ENCODE measurements around the gene SLC2A3.
A peak's percentile ranks its signal among the peaks of the same experiment; 100 is the strongest.
"Not testable (repeated sequence)": the region's sequence is repeated elsewhere in the genome, so short reads cannot be mapped to it uniquely, and the experiment has no call there.

SLC2A3 gene

DNA sequence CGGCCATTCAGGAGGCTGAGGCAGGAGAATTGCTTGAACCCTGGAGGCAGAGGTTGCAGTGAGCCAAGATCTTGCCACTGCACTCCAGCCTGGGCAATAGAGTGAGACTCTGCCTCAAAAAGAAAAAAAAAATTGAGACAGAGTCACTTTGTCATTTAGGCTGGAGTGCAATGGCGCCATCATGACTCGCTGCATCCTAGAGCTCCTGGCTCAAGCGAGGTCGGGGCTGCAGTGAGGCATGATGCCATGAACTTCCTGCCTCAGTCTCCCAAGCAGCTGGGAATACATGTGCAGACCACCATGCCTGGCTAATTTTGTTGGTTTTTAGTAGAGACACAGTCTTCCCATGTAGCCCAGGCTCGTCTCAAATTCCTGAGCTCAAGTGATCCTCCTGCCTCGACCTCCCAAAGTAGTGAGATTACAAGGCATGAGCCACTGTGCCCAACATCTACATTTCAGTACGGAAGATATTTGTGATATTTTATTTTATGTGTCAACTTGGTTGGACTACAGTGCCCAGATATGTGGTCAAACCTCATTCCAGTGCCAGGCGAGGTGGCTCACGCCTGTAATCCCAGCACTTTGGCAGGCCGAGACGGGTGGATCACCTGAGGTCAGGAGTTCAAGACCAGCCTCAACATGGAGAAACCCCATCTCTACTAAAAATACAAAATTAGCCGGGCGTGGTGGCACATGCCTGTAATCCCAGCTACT is 14.4 kb upstream of the SLC2A3 start:
- FAIRE-seq = not testable (repeated sequence)

DNA sequence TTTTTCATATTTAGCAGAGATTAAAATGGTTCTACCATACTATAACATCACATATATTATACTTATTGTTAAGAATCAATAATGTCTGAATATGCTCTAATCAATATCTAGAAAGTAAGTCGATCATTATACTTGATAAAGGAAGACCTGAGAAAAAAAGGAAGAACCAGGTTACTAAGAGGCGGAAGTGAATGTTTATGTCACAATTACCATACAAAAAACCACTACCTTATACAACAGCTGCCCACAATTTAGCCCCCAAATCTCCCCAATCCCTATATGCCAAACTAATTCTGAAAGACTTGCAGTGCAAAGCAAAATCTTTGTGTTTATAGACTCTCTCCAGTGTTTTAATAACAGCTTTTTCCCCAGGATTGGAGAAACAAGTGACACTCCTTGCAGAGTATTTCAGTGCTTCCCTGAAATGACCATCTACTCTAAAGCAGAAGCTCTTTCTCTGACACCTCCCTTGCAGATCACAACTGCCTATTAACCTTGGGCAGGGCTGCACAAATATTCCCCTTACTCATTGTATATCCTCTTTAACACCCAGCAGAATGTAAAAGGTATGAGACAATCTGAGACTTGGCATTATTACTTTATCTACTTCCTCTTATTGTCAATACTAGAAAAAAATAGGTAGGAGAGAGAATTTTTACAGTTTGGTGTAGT is 12.7 kb upstream of the SLC2A3 start:
- no peak for FAIRE-seq

DNA sequence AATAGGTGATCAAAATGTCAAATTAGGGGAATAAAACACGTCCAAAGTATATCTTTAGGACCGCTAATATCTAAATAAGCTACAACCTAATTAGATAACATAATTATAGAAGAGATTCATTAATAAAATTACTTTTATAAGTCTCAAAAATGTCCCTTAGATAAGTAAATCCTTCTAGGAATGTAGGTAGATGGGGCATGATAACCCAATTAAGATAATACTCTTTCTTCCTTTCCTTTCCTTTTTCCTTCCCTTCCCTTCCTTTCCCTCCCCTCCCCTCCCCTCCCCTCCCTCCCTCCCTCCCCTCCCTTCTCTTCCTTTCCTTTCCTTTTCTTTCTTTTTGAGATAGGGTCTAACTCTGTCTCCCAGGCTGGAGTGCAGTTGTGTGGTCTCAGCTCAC is 11.0 kb upstream of the SLC2A3 start:
- no peak for FAIRE-seq

GRCh38 chr12:7944760-7945159 is 8.8 kb upstream of the SLC2A3 start:
- FAIRE-seq = not testable (repeated sequence)

DNA sequence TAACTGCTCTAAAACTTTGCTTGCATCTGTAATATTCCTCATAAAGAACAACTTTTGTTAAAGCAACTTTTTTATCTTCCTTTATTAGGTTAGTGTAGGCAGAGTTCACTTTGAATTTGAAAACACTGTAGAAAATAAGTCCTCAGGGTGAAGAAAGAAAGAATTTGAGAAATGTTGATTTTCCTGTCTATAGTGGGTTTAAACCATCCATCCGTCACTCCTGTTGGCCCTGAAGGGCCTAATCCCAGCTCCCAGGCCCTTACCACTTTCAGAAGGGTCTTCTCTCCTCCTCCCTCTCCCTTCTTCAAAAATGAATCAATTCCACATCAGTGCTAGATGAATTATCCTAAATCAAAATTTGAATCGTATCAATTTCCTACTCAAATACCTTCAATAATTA is 4.9 kb upstream of the SLC2A3 start:
- no peak for FAIRE-seq

GRCh38 chr12:7937833-7938506 is 2.0 kb upstream of the SLC2A3 start:
- FAIRE-seq = no peak

GRCh38 chr12:7934889-7935492 is 996 bp downstream of the SLC2A3 start:
- FAIRE-seq = no peak

DNA sequence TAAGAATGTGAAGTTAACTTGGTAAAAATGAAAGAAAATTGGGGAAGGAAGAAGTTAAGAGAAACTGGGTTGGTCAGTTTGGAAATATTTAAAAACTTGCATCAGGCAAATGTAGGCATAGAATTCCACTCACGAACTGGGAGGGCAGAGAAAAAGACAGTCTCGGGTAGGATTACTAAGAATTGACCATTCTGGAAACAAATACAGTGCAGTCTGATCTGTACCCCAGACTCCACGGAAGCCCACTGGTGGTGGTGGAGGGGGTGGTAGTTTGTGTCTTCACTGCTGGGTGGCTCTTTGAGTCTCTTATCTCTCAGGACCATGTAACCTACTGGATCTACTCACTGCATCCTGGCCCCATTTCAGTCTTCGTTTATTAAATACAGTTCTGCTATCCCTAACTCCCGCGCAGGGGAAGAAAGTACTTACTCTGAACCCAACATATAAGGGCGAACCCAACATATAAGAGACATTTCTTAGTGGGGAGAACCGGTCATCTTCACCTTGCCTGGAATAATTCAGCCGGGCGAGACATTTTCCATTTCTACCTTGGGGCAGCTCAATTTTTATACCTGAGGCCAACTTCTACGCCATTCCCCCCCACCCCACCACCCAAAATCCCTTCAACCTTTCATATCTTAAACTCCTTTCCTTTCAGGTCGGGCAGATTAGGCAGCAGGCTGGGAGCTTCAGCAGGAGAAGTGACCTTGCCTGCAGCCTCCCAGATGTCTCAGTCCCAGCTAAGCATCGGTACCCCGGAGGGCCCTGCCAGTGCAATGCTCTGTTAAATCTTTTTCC is 1.7 kb downstream of the SLC2A3 start:
- FAIRE-seq = no peak

- FAIRE-seq = peak; percentile 91
Measured at GRCh38 chr12:7933255-7933726, 2.7 kb downstream of the SLC2A3 start.

DNA sequence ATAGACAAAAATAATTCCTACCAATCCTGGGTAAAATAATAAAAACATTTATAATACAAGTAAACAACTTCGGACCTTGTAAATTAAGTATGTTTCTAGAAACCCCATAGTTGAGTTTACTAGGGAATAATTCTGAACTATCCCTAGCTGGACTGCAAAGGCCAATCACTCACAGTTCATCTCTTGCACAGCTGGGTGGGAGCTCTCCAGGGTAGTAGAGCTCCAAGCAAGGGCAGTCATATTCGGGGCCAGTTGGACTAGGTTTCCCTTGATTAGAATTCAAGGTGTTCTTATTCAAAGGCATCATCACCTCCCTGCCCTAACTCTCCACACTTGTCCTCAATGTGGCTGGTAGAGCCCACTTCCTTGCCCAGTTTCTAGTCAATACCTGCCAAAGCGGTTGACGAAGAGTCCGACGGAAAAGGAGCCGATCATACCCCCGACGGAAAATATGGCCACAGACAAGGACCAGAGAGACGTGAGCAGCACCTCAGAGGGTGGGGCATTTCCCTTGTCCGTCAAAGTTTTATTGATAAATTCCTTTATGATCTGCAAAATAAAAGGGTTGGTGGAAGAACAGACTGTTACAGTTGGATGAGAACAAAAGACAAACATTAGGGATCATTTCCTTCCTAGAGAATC is 3.3 kb downstream of the SLC2A3 start:
- not testable (repeated sequence) for FAIRE-seq

- FAIRE-seq = no peak
Measured at GRCh38 chr12:7929083-7929792, 6.7 kb downstream of the SLC2A3 start.

- FAIRE-seq = no peak
Measured at GRCh38 chr12:7927470-7927869, 8.5 kb downstream of the SLC2A3 start.

DNA sequence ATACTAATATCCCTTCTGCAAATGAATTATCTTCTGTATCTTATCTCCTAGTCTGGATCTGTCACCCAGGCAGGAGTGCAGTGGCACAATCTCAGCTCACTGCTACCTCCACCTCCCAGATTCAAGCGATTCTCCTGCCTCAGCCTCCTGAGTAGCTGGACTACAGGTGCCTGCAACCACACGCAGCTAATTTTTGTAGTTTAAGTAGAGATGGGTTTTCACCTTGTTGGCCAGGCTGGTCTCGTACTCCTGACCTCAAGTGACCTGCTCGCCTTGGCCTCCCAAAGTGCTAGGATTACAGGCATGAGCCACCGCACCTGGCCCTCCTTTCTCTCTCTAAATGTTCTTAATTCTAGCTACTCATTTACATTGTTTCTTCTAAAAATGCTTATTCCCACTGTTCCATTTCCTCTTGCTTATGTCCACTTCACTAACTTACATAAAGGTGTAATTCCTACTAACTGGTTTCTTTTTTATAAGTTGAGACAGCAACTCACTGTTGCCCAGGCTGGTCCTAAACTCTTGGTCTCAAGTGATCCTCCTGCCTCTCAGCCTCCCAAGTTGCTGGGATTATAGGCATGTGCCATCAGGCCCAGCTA is 9.8 kb downstream of the SLC2A3 start:
- FAIRE-seq = not testable (repeated sequence)

DNA sequence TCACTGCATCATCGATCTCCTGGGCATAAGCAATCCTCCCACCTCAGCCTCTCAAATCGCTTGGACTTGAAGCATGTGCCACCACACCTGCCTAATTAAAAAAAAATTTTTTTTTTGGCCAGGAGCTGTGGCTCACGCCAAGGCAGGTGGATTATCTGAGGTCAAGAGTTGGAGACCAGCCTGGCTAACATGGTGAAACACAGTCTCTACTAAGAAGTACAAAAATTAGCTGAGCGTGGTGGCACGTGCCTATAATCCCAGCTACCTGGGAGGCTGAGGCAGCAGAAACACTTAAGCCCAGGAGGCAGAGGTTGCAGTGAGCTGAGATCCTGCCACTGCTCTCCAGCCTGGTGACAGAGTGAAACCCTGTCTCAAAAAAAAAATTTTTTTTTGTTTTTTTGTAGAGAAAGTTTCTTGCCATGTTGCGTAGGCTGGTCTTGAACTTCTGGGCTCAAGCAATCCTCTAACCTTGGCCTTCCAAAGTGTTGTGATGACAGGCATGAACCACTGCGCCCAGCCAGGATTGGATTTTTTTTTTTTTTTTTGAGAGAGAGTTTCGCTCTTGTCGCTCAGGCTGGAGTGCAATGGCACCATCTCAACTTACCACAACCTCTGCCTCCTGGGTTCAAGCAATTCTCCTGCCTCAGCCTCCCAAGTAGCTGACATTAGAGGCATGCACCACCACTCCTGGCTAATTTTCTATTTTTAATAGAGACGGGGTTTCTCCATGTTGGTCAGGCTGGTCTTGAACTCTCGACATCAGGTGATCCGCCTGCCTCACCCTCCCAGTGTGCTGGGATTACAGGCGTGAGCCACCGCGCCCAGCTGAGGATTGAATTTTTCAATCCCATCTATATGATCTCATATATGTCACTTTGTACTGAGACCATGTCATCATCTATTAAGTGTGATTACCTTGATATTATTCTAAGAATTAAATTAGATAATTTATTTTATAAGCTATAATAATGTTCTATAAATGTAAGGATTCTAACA is 12.4 kb downstream of the SLC2A3 start:
- no peak for FAIRE-seq

DNA sequence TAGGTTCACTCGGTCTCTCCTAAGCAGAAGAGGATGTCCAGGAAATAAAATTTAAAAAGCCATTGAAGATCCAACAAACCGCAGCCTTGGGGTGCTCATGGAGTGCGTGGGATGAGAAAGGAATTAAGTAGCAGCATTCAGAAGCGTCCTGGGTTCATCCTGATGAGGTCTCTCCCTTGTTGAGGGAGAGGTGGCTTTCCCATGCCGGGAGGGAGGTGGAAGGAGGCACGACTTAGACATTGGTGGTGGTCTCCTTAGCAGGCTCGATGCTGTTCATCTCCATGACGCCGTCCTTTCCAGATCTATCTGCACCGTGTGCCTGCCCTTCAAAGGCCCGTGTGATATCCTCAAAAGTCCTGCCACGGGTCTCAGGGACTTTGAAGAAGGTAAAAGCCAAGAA is 14.8 kb downstream of the SLC2A3 start:
- not testable (repeated sequence) for FAIRE-seq

DNA sequence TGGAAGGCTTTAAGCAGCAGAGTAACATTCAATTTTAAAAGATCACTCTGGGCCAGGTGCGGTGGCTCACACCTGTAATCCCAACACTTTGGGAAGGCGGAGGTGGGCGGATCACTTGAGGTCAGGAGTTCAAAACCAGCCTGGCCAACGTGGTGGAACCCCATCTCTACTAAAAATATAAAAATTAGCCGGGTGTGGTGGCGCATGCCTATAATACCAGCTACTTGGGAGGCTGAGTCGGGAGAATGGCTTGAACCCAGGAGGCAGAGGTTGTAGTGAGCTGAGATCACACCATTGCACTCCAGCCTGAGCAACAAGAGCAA is 17.8 kb downstream of the SLC2A3 start:
- FAIRE-seq = not testable (repeated sequence)

GRCh38 chr12:7917392-7918267 is 18.4 kb downstream of the SLC2A3 start:
- FAIRE-seq = no peak

GRCh38 chr12:7916936-7917335 is 19.1 kb downstream of the SLC2A3 start:
- FAIRE-seq = no peak
